Measurements from ENCODE around the gene ERCC6L2. TPM values are rescaled to one million over a fixed set of nuclear protein-coding genes. Genes with fewer than 3 reads are reported as not detected.

ERCC6L2 gene
- total and polyA plus RNA-seq, 9 of the 15 experiments (the other 6 are each of a cell fraction or from before 2014, with no cell fraction given): 7.8 to 42.8 (median 23.6) TPM

- 0 out of 2 replicates have a peak, but pooled peaks have one; percentile 55 for TF ChIP-seq ZNF609 (CRISPR knock-in tag; IDR thresholded peaks at IDR 0.05; ENCODE audit: borderline replicate concordance)
- TF ChIP-seq COPS2 (conservative IDR thresholded peaks at IDR 0.05): no peak
- TF ChIP-seq MEIS2 (IDR thresholded peaks at IDR 0.05; ENCODE audit: partially characterized antibody): no peak
- no peak for TF ChIP-seq KAT2B (IDR thresholded peaks at IDR 0.05; ENCODE audit: low read depth, low read length)
- peak; percentile 86 for TF ChIP-seq ZBTB9 (CRISPR knock-in tag; IDR thresholded peaks at IDR 0.05)
- peak; percentile 97 for TF ChIP-seq RBBP5 (IDR thresholded peaks at IDR 0.05; ENCODE audit: borderline replicate concordance, insufficient read depth, low read length, poor library complexity, severe bottlenecking)
- TF ChIP-seq MCM5 (IDR thresholded peaks at IDR 0.05; ENCODE audit: low read depth): no peak
- TF ChIP-seq CHD1 (IDR thresholded peaks at IDR 0.05; ENCODE audit: low read length): peak; percentile 78
- no peak for TF ChIP-seq SRSF7 (optimal IDR thresholded peaks at IDR 0.05; ENCODE audit: low read depth, low read length)
- TF ChIP-seq BCL6 (CRISPR knock-in tag; IDR thresholded peaks at IDR 0.05): no peak
- TF ChIP-seq SMARCA4 (IDR thresholded peaks at IDR 0.05): no peak
- no peak for TF ChIP-seq ILF3 (IDR thresholded peaks at IDR 0.05; ENCODE audit: borderline replicate concordance)
- TF ChIP-seq NRF1 (conservative IDR thresholded peaks at IDR 0.05 in 1 of 2, IDR thresholded peaks at IDR 0.05 in 1 of 2): peak in 1 of 2 experiments; percentile 44; a peak in 2 of 4 replicates
- TF ChIP-seq NCOR1 (IDR thresholded peaks at IDR 0.05): peak; percentile 31; the same call in 1 of the 2 replicates
- no peak for TF ChIP-seq ZNF184 (CRISPR knock-in tag; IDR thresholded peaks at IDR 0.05)
- no peak for TF ChIP-seq ZNF253 (CRISPR knock-in tag; conservative IDR thresholded peaks at IDR 0.05)
- peak; percentile 89 for TF ChIP-seq CTBP1 (IDR thresholded peaks at IDR 0.05; ENCODE audit: borderline replicate concordance)
- peak; percentile 62 to 67 for TF ChIP-seq E2F6 (IDR thresholded peaks at IDR 0.05; ENCODE audit: borderline replicate concordance in 1 of 2, extremely low read depth in 1 of 2, insufficient read depth in 1 of 2, insufficient read length in 1 of 2, low read depth in 1 of 2, low read length in 1 of 2, poor library complexity in 1 of 2, severe bottlenecking in 1 of 2)
- TF ChIP-seq ESRRB (CRISPR knock-in tag; IDR thresholded peaks at IDR 0.05; ENCODE audit: borderline replicate concordance): no peak
These were observed at the start of gene ERCC6L2 (continued) for GRCh38 chr9:95875305-95876137.

Data from K562 (cell line).